IgD-negative memory B cell (primary cell): Measurements from ENCODE around the gene ZNF483. TPM values are rescaled to one million over a fixed set of nuclear protein-coding genes. Genes with fewer than 3 reads are reported as not detected.
"Not testable (repeated sequence)": the region's sequence is repeated elsewhere in the genome, so short reads cannot be mapped to it uniquely, and the experiment has no call there.

Experiments
- H3K27ac Mint-ChIP-seq, 3 donors: one replicate each; pipeline ENCODE4 v1.8.0; 2020 to 2022; ENCODE audit warnings: mild to moderate bottlenecking in 3 of 3, mixed read lengths in 3 of 3, moderate library complexity in 1 of 3
- H3K27me3 Mint-ChIP-seq: one replicate; pipeline ENCODE4 v1.8.0; 2021; ENCODE audit warnings: mixed read lengths
- H3K36me3 Mint-ChIP-seq: one replicate; pipeline ENCODE4 v1.8.0; 2020; ENCODE audit warnings: mild to moderate bottlenecking, mixed read lengths
- H3K4me1 Mint-ChIP-seq, 3 donors: one replicate each; pipeline ENCODE4 v1.8.0; 2020 to 2022; ENCODE audit warnings: mixed read lengths in 3 of 3, mild to moderate bottlenecking in 1 of 3
- H3K4me3 Mint-ChIP-seq, 4 donors: one replicate each; pipeline ENCODE4 v1.8.0; 2020 to 2022; ENCODE audit warnings: mild to moderate bottlenecking in 4 of 4, mixed read lengths in 4 of 4, moderate library complexity in 3 of 4
- H3K9me3 Mint-ChIP-seq, 3 donors: one replicate each; pipeline ENCODE4 v1.8.0; 2020 to 2021; ENCODE audit warnings: mixed read lengths in 3 of 3, mild to moderate bottlenecking in 1 of 3
- polyA plus RNA-seq: library from polyadenylated mRNA; unstranded; fragments of 300-500 nt; fragmentation: Illumina TruSeq; gene quantifications from one replicate; pipeline ENCODE4 v1.2.3, GENCODE V29; 2021

The ZNF483 gene
- polyA plus RNA-seq, 1 donor from 2014 or later: 1.5 TPM

DNA sequence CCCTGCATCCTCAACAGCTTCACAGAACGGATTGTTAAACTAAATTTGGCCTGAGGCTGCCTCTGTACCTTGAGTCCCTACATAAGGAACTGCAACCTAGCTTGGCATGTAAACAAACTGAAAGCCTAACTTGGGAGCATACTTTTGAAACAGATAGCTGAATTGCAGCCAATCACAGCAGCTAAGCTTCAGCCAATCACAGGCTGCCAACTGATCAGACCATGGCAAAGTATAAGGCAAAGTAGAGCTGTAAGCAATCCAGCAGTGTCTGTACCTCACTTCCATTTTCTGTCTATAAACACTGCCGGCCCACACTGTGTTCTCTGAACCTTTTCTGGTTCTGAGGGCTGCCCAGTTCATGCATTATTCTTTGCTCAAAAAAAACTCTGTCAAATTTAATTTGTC, 8.9 kb upstream of the ZNF483 start:
- H3K4me3 Mint-ChIP-seq: no peak overlapping the region
- peaks cover 2% of the 10 kb centered on the region for H3K36me3 Mint-ChIP-seq
- H3K4me1 Mint-ChIP-seq: no peaks in the 10 kb centered on the region
- H3K27me3 Mint-ChIP-seq: peaks cover 1% of the 10 kb centered on the region
- H3K27ac Mint-ChIP-seq: no peak overlapping the region
- H3K9me3 Mint-ChIP-seq: peaks cover 0 to 9% (median 5%) of the 10 kb centered on the region in 3 donors

- Mint-ChIP-seq H3K27ac (peak overlapping the region; percentile 54 to 95 (median 70)), H3K4me1 (peaks cover 11 to 15% (median 13%) of the 10 kb centered on the region in 3 donors), H3K27me3 (peaks cover 9% of the 10 kb centered on the region), H3K4me3 (peak overlapping the region; percentile 86 to 98 (median 92)), H3K9me3 (peaks cover 0 to 5% (median 0%) of the 10 kb centered on the region in 3 donors), H3K36me3 (peaks cover 9% of the 10 kb centered on the region)
Observed at GRCh38 chr9:111524731-111525055, 286 bp upstream of the ZNF483 start.

GRCh38 chr9:111527347-111527746, 2.4 kb downstream of the ZNF483 start:
- H3K9me3 Mint-ChIP-seq: peaks cover 0 to 5% (median 3%) of the 10 kb centered on the region in 3 donors
- peaks cover 11 to 15% (median 13%) of the 10 kb centered on the region in 3 donors for H3K4me1 Mint-ChIP-seq
- peaks cover 9% of the 10 kb centered on the region for H3K27me3 Mint-ChIP-seq
- no peak overlapping the region for H3K4me3 Mint-ChIP-seq
- H3K27ac Mint-ChIP-seq: no peak overlapping the region
- H3K36me3 Mint-ChIP-seq: peaks cover 8% of the 10 kb centered on the region

DNA sequence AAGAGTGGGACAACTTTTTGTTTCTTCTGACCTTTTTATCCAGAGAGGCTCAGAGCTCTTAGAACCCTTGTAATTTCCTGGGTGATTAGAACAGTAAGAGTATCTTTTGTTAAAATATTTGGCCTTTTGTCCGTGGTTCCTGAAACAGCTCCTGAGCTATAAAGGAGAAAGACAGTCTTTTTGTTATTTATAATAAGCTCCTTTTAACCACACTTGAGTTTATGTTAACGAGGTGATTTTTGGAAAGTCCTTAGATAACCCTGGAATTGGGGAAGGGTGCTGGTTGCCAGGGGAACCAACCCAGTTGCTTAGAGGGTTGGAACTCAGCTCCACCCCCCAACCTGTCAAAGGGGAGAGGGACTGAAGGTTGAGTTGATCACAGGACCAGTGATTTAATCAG, 4.8 kb downstream of the ZNF483 start:
- Mint-ChIP-seq H3K4me3 (no peak overlapping the region), H3K27me3 (peaks cover 5% of the 10 kb centered on the region), H3K27ac (no peak overlapping the region), H3K9me3 (peaks cover 2 to 9% (median 6%) of the 10 kb centered on the region in 3 donors), H3K4me1 (peaks cover 5 to 11% (median 8%) of the 10 kb centered on the region in 3 donors), H3K36me3 (peaks cover 17% of the 10 kb centered on the region)

DNA sequence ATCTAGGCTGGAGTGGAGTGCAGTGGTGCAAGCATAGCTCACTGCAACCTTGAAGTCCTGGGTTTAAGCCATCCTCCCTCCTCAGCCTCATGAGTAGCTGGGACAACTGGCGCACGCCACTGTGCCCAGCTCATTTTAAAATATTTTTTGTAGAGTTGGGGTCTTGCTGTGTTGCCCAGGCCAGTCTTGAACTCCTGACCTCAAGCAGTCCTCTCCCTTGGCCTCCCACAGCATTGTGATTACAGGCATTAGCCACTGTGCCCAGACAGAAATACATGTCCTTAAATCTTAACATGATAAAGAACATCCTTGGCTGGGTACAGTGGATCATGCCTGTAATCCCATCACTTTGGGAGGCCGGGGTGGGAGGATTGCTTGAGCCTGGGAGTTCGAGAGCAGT, 6.7 kb downstream of the ZNF483 start:
- Mint-ChIP-seq H3K4me1 (no peaks in the 10 kb centered on the region), H3K9me3 (peaks cover 5 to 12% (median 8%) of the 10 kb centered on the region in 3 donors), H3K36me3 (peaks cover 23% of the 10 kb centered on the region), H3K27ac (no peak overlapping the region), H3K27me3 (no peaks in the 10 kb centered on the region), H3K4me3 (no peak overlapping the region)

DNA sequence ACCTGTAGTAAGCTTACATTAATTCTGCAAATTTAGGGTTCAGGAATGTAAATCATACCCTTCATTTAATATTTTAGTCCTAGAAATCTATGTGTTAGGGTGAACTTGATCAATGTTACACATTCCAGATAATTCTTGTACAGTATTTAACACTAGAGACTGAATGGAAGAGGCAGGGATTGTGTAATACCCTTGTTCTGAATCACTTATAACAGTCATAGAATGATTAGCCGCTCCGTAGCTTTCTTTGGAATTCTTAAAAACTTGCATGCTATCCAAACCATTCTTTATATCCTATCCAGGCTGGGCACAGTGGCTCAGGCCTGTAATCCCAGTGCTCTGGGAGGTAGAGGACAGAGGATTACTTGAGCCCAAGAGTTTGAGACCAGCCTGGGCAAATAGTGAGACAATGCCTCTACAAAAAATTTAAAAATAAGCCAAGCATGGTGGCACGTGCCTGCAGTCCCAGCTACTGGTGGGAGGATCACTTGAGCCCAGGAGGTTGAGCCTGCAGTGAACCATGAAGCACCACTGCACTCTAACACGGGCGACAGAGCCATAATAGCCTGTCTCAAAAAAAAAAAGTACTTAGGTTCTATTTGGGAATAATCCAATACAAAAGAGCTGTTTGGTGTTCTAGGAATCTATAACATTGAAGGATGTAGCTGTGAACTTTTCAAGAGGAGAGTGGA, 8.3 kb downstream of the ZNF483 start:
- H3K36me3 Mint-ChIP-seq: peaks cover 24% of the 10 kb centered on the region
- no peak overlapping the region for H3K4me3 Mint-ChIP-seq
- no peak overlapping the region for H3K27ac Mint-ChIP-seq
- no peaks in the 10 kb centered on the region for H3K4me1 Mint-ChIP-seq
- H3K27me3 Mint-ChIP-seq: no peaks in the 10 kb centered on the region
- H3K9me3 Mint-ChIP-seq: peaks cover 7 to 12% (median 8%) of the 10 kb centered on the region in 3 donors

GRCh38 chr9:111542497-111543254, 17.7 kb downstream of the ZNF483 start:
- Mint-ChIP-seq H3K9me3 (peaks cover 13 to 58% (median 49%) of the 10 kb centered on the region in 3 donors), H3K4me1 (no peaks in the 10 kb centered on the region), H3K4me3 (peak overlapping the region in 1 of 4 donors; percentile 39), H3K27ac (no peak overlapping the region), H3K36me3 (peaks cover 11% of the 10 kb centered on the region), H3K27me3 (no peaks in the 10 kb centered on the region)

DNA sequence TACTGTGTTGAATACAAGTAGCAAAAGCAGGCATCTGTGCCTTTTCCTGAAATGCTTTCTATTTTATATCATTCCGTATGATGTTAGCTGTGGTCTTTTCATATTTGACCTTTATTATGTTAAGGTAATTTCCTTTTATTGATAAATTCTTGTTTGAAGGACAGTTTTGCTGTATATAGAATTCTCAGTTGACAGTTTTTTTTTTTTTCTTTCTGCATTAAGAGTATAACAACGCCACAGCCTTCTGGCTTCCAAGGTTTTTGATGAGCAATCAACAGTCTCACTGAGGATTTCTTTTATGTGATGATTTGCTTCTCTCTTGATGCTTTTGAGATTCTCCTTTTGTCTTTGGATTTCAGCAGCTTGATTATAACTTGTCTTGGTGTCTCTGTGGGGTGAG, 23.6 kb downstream of the ZNF483 start:
- Mint-ChIP-seq H3K27me3 (no peaks in the 10 kb centered on the region), H3K27ac (no peak overlapping the region), H3K4me1 (no peaks in the 10 kb centered on the region), H3K36me3 (peaks cover 3% of the 10 kb centered on the region), H3K9me3 (peaks cover 18 to 52% (median 49%) of the 10 kb centered on the region in 3 donors), H3K4me3 (no peak overlapping the region)

DNA sequence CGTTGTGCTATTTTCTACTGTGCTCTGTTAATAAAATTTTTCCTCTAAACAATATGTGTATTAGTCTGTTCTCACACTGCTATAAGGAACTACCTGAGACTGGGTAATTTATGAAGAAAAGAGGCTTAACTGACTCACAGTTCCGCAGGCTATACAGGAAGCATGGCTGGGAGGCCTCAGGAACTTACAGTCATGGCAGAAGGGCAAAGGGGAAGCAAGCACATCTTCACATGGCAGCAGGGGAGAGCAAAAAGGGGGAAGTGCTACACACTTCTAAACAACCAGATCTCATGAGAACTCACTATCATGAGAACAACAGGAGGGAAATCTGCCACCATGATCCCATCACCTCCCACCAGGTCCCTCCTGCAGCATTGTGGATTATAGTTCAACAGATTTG, 30.4 kb downstream of the ZNF483 start:
- peaks cover 16 to 34% (median 33%) of the 10 kb centered on the region in 3 donors for H3K9me3 Mint-ChIP-seq
- not testable (repeated sequence) for H3K36me3 Mint-ChIP-seq, H3K27me3 Mint-ChIP-seq, H3K4me3 Mint-ChIP-seq, H3K4me1 Mint-ChIP-seq, H3K27ac Mint-ChIP-seq

DNA sequence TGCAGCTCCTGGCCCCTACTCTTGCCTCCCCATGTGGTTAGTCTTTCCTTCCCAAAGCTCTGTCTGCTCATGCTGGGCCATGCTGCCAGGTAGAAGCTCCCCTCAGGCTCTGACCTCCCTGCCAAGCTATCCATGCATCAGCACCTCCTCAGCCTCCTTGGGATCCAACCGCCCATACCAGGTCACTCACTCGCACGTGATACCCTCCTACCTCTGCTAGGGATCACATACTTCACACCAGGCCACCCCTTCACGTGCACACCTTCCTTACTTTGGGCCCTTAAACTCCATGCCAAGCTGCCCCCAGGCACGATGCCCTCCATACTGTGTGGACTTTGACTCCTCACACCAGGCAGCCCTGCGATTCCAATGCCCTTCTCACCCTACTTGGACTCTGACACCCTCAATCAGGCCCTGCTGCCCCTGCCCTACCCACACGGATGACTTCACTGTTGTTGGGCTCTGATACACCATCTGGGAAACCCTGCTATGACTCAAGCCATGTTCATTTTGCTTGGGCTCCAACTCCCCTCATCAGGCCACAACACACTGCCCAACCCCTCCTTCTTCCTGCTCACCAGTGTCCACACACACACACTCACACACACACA, 34.1 kb downstream of the ZNF483 start:
- Mint-ChIP-seq H3K9me3 (peaks cover 11 to 29% (median 24%) of the 10 kb centered on the region in 3 donors), H3K27ac (no peak overlapping the region), H3K4me1 (no peaks in the 10 kb centered on the region), H3K27me3 (no peaks in the 10 kb centered on the region), H3K36me3 (no peaks in the 10 kb centered on the region), H3K4me3 (no peak overlapping the region)

GRCh38 chr9:111561165-111561719, 36.3 kb downstream of the ZNF483 start:
- H3K27me3 Mint-ChIP-seq: no peaks in the 10 kb centered on the region
- H3K9me3 Mint-ChIP-seq: peaks cover 7 to 15% (median 13%) of the 10 kb centered on the region in 3 donors
- no peaks in the 10 kb centered on the region for H3K4me1 Mint-ChIP-seq
- no peaks in the 10 kb centered on the region for H3K36me3 Mint-ChIP-seq
- H3K4me3 Mint-ChIP-seq: no peak overlapping the region
- no peak overlapping the region for H3K27ac Mint-ChIP-seq

DNA sequence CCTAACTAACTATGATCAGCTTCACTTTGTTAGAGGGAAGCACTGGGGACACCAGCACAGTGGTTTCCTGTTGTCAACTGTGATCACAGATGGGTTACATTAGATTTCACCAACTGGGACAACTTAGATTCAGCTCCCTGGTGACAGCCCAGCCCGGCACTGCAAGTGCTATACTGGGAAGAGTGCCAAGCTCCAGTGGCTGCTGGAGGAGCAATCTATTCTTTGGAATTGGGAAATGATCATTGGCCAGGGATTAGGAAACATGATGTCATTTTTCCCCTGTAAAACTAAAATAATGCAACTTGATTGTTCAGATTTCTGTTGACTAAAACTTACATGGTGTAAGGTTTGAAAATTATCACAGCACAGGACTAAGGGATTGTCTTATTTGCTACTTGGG, 41.3 kb downstream of the ZNF483 start:
- Mint-ChIP-seq H3K9me3 (peaks cover 10 to 30% (median 25%) of the 10 kb centered on the region in 3 donors), H3K27me3 (peaks cover 2% of the 10 kb centered on the region), H3K4me1 (no peaks in the 10 kb centered on the region), H3K36me3 (peaks cover 2% of the 10 kb centered on the region), H3K27ac (no peak overlapping the region), H3K4me3 (no peak overlapping the region)

- Mint-ChIP-seq H3K4me3 (peak overlapping the region in 1 of 4 donors; percentile 17), H3K9me3 (peaks cover 10 to 30% (median 28%) of the 10 kb centered on the region in 3 donors)
- not testable (repeated sequence) for H3K27ac Mint-ChIP-seq, H3K36me3 Mint-ChIP-seq, H3K4me1 Mint-ChIP-seq, H3K27me3 Mint-ChIP-seq
Observed at GRCh38 chr9:111568127-111568526, 43.1 kb downstream of the ZNF483 start.

- H3K27me3 Mint-ChIP-seq: peaks cover 4% of the 10 kb centered on the region
- H3K27ac Mint-ChIP-seq: no peak overlapping the region
- peaks cover 2% of the 10 kb centered on the region for H3K36me3 Mint-ChIP-seq
- H3K4me1 Mint-ChIP-seq: no peaks in the 10 kb centered on the region
- no peak overlapping the region for H3K4me3 Mint-ChIP-seq
- peaks cover 10 to 21% (median 18%) of the 10 kb centered on the region in 3 donors for H3K9me3 Mint-ChIP-seq
Observed at GRCh38 chr9:111572950-111573604, 48.1 kb downstream of the ZNF483 start.

- Mint-ChIP-seq H3K4me1 (no peaks in the 10 kb centered on the region), H3K27me3 (no peaks in the 10 kb centered on the region), H3K27ac (no peak overlapping the region), H3K9me3 (peaks cover 0 to 3% (median 2%) of the 10 kb centered on the region in 3 donors), H3K36me3 (peaks cover 2% of the 10 kb centered on the region), H3K4me3 (no peak overlapping the region)
Observed at GRCh38 chr9:111582888-111583287, 57.9 kb downstream of the ZNF483 start.
